HL-60 (cell line): ENCODE results near the gene PLXNA2.

Experiments used
- GABPA ChIP-seq: IDR thresholded peaks from 2 replicates; pipeline ENCODE4 v1.6.1; 2012; ENCODE audit warnings: low read depth
- POLR2AphosphoS5 ChIP-seq: IDR thresholded peaks from 2 replicates; pipeline ENCODE4 v1.6.1; 2012; ENCODE audit warnings: low read depth
- TF ChIP-seq, protein P1 (sequence below): IDR thresholded peaks from one replicate; pipeline ENCODE4 v1.5.1; 2011; ENCODE audit warnings: low read length, control low read depth, inconsistent platforms; ENCODE audit not compliant: insufficient read depth
- TF ChIP-seq, protein P2 (sequence below): IDR thresholded peaks from 2 replicates; pipeline ENCODE4 v1.6.1; 2012; ENCODE audit warnings: low read depth; ENCODE audit not compliant: insufficient replicate concordance

GRCh38 chr1:208031316-208031931, 212.8 kb downstream of the PLXNA2 start:
- TF ChIP-seq, protein P1, sequence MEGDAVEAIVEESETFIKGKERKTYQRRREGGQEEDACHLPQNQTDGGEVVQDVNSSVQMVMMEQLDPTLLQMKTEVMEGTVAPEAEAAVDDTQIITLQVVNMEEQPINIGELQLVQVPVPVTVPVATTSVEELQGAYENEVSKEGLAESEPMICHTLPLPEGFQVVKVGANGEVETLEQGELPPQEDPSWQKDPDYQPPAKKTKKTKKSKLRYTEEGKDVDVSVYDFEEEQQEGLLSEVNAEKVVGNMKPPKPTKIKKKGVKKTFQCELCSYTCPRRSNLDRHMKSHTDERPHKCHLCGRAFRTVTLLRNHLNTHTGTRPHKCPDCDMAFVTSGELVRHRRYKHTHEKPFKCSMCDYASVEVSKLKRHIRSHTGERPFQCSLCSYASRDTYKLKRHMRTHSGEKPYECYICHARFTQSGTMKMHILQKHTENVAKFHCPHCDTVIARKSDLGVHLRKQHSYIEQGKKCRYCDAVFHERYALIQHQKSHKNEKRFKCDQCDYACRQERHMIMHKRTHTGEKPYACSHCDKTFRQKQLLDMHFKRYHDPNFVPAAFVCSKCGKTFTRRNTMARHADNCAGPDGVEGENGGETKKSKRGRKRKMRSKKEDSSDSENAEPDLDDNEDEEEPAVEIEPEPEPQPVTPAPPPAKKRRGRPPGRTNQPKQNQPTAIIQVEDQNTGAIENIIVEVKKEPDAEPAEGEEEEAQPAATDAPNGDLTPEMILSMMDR: no peak
- TF ChIP-seq, protein P2, sequence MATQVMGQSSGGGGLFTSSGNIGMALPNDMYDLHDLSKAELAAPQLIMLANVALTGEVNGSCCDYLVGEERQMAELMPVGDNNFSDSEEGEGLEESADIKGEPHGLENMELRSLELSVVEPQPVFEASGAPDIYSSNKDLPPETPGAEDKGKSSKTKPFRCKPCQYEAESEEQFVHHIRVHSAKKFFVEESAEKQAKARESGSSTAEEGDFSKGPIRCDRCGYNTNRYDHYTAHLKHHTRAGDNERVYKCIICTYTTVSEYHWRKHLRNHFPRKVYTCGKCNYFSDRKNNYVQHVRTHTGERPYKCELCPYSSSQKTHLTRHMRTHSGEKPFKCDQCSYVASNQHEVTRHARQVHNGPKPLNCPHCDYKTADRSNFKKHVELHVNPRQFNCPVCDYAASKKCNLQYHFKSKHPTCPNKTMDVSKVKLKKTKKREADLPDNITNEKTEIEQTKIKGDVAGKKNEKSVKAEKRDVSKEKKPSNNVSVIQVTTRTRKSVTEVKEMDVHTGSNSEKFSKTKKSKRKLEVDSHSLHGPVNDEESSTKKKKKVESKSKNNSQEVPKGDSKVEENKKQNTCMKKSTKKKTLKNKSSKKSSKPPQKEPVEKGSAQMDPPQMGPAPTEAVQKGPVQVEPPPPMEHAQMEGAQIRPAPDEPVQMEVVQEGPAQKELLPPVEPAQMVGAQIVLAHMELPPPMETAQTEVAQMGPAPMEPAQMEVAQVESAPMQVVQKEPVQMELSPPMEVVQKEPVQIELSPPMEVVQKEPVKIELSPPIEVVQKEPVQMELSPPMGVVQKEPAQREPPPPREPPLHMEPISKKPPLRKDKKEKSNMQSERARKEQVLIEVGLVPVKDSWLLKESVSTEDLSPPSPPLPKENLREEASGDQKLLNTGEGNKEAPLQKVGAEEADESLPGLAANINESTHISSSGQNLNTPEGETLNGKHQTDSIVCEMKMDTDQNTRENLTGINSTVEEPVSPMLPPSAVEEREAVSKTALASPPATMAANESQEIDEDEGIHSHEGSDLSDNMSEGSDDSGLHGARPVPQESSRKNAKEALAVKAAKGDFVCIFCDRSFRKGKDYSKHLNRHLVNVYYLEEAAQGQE: no peak
- TF ChIP-seq POLR2AphosphoS5 (no peak), GABPA (no peak)
